Cardiac septum (tissue), 1 donor: ENCODE data around the gene ENTR1. TPM values are rescaled to one million over a fixed set of nuclear protein-coding genes. Genes with fewer than 3 reads are reported as not detected.

Source experiments
- DNase-seq: peaks from one replicate; pipeline ENCODE4 v3.0.0-alpha.2; 2020; ENCODE audit warnings: low spot score
- intact Hi-C: fragments of 100-400 bp; cut with DNase I; formaldehyde crosslinking; loops from one replicate; pipeline ENCODE4 v1.14.0; 2022
- total RNA-seq: library from RNA; stranded (reverse); fragmentation: NEBNext Ultra II Directional; extraction: Animal tissue kit (Norgen Biotek cat#: 25700); gene quantifications from one replicate; pipeline ENCODE4 v1.2.1, GENCODE V29; 2021
- donor health status: DM: no; HTN: no; CAD: no.

The ENTR1 gene
- total RNA-seq, 1 donor from 2014 or later: 23.1 TPM

GRCh38 chr9:136367296-136368145, 42.9 kb downstream of the ENTR1 start:
- intact Hi-C loops: no loop called here
- DNase-seq: no peak

DNA sequence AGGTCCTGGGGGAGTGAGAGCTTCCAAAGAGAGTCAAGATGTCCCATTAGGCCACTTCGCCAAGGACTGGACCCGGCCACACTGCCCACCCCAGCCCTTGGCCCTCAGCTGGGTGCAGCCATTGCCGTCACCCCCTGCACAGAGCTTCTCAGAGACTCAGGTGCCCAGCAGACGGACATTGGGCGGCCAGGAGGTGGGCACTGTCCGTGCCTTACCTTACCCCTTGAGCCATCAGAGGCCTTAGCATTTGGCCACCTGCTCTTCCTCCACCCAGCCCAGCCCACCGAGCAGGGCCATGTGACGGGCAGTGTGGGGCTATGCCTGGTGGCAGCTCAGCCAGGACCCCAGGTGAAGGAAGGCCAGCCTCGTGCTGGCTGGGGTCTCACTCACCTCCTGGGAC, 43.6 kb downstream of the ENTR1 start:
- intact Hi-C loops: no loop called here
- DNase-seq: no peak

- DNase-seq: no peak
Measured at GRCh38 chr9:136365775-136366222, 44.6 kb downstream of the ENTR1 start.

GRCh38 chr9:136364942-136365774, 45.3 kb downstream of the ENTR1 start:
- intact Hi-C loops: no loop called here
- DNase-seq: no peak

More at GRCh38 chr9:136365775-136366222, 44.6 kb downstream of the ENTR1 start:
- intact Hi-C loops: no loop called here

DNA sequence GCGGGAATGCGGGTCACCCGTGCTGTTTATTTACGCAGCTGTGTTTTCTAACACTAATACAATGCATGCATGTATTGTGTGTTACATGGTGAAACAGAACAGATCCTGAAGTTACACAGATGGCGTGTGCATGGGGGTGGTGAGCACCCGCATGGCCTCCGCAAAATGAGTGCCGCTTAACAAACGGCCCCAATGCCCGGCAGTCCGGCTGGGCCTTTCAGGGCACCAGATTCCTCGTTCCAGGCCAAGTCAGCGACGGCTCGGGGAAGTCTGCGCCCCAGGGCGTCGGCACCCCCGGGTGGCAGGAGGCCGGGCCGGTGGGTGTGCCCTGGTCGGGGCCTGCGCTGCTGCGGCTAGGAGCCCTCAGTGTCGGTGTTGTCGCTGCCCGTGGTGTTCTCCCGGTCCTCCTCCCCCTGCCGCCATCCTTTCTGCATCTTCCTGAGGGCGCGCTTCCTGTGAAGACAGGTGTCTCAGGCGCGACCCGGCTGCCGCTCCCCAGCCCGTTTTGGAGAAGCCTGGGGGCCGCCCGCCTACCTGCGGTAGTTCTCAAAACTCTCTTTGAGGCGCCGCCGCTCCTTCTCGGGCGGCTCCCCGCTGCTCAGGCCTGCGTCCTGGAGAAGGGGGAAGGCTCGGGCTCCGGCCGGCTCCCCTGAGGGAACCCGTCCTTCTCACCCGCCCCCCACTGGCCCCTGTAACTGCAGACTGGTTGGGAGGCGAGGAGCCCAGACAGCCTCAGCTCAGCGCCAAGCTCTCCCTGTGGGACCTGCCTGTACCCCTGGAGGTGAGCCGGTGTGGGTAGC, 46.3 kb downstream of the ENTR1 start:
- intact Hi-C loops: loop anchor here (1.0 to 2.0 kb wide), 3 partner anchors 18 to 36 kb away; partner anchors contain the start of gene SNAPC4
- no peak for DNase-seq

DNA sequence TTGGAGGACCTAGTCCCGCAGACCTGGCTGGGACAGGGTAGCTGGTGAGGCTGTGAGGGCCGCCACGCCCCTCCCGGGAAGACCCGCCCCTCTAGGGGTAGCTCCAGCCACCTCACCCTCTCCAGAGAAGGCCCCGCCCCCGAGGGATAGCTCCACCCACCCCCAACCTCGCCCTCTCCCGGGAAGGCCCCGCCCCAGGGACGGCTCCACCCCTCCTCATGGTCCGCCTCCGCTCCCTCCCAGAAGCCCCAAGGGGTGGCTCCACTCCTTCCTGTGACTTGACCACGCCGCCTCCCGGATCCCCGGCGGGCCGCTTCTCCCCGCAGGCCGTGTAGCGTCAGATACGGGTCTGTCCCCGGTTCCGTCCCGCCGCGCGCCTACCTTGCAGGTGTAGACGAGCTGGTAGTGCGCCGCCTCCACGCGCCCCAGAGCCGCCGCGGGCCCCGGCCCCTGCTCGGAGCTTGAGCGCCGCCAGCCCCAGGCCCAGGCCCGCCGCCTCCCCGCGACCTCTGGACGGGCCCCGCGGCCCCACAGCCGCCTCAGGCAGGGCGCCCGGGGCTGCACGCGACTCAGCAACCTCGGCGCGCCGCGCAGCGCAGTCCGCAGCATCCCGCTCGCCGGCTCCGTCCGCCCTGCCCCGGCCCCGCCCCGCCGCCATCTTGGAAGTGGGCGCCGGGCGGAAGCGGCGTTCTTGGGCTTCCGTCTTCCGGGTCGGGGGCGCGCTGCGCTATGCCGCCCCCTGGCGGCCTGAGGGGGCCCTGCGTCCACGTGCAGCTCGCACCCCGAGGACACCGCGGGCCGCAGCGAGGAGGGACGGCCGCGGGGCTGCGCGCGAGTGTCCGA, 47.1 kb downstream of the ENTR1 start, which contains the start of gene DNLZ:
Gene DNLZ (minus strand): TSS at position 639 of the 843 bp plus-strand sequence. CDS start 30 bp downstream, at position 609.
- DNase-seq: peak; percentile 99
- intact Hi-C loops: loop anchor here (1.0 to 2.0 kb wide), 3 partner anchors 17 to 37 kb away; partner anchors contain the start of gene SNAPC4

DNA sequence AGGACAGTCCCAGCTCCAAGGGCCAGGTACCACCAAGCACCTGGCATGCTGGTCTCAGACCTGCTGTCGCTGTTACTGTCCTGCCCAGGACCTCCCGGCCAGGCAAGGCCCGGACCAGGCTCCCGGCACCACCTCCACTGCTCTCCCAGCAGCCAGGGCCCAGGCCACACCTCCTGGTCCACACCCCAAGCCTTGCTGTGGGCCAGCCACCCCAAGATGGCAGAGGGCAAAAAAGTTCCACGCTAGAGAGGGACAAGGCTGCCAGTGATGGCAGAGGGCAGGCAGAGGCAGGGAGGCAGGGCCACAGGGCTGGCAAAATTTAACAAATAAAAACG, 48.0 kb downstream of the ENTR1 start:
- intact Hi-C loops: loop anchor here (2.0 kb wide), 1 partner anchor 20 kb away; no protein-coding TSS in a partner anchor
- no peak for DNase-seq

GRCh38 chr9:136361754-136362449, 48.5 kb downstream of the ENTR1 start:
- no peak for DNase-seq

DNA sequence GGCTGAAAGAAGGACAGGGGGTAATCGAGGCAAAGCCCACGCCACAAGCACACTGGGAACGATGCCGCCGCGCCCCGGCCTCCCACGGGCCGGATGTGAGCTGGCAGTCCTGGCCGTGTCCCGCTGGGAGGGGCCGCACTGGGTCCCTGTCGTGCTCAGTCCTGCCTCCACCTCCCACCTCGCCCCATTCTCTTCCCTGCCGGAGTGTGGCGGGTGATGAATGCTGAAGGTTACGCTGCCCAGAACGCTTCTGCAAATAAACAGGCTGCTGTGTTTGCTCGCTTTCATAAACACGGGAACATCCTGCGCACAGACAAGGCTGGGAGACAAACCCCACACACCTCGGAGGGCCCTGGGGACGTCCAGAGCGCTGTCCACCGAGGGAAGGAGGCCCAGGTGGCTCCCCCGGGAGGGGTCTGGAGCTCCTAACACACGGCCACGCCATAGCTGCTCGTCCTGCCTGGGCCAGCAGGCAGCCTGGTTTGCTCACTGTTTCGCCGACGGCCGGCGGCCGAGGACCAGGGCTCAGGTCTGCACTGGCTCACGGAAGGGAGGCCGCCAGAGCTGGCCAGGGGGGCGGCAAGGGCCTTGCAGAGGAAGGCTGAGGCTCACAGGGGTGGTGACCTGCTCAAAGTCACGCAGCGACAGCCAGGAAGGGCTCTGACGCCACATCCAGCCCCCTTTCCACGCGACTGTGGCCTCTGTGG, 49.2 kb downstream of the ENTR1 start:
- no peak for DNase-seq
- intact Hi-C loops: no loop called here

More at GRCh38 chr9:136361754-136362449, 48.5 kb downstream of the ENTR1 start:
- intact Hi-C loops: loop anchor here (2.0 kb wide), 1 partner anchor 19 kb away; no protein-coding TSS in a partner anchor

DNA sequence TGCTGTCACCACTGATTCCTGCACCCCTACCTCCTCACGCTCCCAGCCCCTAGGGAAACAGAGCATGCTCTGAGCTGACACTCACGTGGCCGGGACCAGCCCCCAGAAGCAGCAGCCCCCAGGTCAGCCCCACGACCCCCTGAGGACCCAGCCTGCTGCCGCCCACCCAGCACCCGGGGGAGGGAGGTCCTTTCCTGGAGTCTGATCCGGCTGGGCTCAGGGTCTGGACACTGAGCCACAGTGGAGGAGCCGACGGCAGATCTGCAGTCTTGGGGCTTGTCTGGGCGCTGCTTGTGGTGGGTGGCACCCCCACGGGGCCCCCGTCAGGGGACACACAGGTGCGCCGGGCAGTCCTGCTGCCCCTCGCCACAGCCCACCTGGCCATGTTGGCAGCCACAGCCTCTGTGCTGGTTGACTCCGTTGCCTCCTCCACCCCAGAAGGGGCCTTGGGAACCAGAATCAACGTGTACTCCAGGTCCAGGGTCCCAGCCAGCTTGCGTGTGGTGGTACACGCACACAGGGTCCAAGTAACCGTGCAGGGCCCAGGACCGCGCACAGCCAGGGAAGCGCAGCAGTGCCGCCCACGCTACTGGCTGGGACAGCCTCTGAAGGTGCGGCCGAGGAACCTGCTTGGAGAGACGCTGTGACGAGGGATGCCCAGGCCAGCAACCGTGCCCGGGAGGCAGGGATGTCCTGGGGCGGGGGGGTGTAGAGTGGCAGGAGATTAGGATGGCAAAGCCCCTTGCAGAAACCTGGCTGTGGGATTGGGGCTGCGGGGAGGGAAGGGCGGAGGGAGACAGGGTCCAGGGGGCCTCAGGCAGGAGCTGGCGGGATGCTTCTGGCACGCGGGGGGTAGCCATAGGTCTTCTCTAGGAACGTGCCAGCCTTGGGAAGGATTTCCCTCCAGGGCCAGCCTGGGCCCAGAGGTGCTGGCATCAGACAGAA, 50.4 kb downstream of the ENTR1 start:
- intact Hi-C loops: no loop called here
- DNase-seq: no peak

DNA sequence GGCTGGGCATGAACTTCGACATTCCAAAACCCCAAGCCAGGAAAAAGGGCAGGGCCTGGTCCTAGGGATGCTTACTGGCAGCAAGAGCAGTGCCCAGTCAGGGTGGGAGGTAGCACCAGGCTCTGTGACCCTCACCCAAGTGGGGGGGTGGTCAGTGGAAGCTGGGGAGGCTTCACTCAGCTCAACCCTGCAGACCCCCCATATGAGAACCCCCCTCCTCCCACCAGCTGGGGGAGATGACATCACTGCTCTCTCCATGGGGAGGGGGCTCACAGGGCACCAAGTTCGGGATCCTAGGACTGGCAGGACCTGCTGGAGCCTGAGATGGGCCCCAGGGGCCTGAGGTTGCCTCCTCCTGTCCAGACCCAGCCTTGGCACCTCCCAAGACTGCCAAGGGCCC, 51.5 kb downstream of the ENTR1 start:
- intact Hi-C loops: no loop called here
- no peak for DNase-seq

- intact Hi-C loops: no loop called here
- DNase-seq: no peak
Measured at GRCh38 chr9:136358016-136358415, 52.4 kb downstream of the ENTR1 start.

- intact Hi-C loops: no loop called here
- DNase-seq: no peak
Measured at GRCh38 chr9:136357202-136357725, 53.1 kb downstream of the ENTR1 start.

GRCh38 chr9:136355616-136356557, 54.5 kb downstream of the ENTR1 start:
- DNase-seq: no peak
- intact Hi-C loops: no loop called here

DNA sequence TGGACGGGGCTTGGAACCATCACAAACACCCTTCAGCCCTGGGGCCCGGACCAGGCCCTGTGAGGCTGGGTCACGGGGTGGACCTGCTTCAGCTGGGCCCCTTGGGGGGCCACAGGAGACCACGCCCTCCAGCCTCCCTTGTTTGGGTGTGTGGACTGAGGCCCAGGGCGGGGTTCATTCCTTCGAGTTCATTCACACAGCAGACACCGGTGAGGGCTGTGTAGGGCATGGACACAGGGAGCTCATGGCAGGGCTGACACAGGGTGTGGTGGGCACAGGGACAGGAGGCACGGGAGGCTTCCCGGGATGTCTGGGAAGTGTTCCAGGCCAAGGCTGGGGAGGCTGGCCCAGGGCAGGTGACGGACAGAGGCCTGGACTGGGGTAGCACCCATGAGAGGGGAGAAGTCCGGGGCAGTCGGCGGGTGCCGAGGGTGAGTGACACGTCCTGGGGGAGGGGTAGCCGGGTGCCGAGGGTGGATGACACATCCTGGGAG, 55.8 kb downstream of the ENTR1 start:
- DNase-seq: peak; percentile 91
- intact Hi-C loops: loop anchor here (1.0 kb wide), 1 partner anchor 11 kb away; no protein-coding TSS in a partner anchor
